ENCODE measurements around the gene IGDCC3. TPM values are rescaled to one million over a fixed set of nuclear protein-coding genes. Genes with fewer than 3 reads are reported as not detected.

Gene IGDCC3
- total RNA-seq, 1 donor from 2014 or later: 0.05 TPM

DNA sequence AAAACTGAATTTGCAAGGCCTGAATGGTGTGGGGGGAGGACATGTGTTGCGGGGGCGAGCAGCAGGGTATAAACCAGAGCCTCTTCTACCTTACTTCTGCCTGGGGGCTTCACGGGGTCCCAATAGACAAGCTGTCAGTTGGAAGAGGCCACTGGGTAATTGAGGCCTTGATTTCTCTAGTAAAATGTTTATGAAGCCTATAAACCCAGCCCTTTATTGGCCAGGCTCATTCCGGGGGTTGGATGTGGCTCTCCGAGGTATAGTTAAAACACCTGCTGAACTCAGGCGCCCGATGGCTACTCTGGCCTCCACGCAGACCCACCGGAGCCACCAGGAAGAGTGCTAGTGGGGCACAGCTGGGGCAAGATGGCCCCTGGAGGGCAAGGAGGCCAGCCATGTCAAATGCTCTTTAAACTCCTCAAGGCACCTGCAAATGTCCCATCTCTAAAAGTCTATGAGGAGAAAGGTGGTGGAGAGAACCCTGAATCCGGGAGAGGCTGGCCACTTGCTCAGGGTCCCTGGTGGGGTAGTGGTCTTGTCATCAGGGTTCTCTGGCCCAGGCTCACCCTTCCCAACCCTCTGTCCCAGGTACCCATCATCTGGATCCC lies 34.3 kb downstream of the IGDCC3 start:
- DNase-seq (ENCODE audit: low read depth): no peak

GRCh38 chr15:65342493-65342892 lies 35.3 kb downstream of the IGDCC3 start:
- DNase-seq (ENCODE audit: low read depth): no peak

GRCh38 chr15:65339920-65340319 lies 37.9 kb downstream of the IGDCC3 start:
- no peak for DNase-seq (ENCODE audit: low read depth)

- DNase-seq (ENCODE audit: low read depth): no peak
Measured at GRCh38 chr15:65339416-65339815, 38.4 kb downstream of the IGDCC3 start.

DNA sequence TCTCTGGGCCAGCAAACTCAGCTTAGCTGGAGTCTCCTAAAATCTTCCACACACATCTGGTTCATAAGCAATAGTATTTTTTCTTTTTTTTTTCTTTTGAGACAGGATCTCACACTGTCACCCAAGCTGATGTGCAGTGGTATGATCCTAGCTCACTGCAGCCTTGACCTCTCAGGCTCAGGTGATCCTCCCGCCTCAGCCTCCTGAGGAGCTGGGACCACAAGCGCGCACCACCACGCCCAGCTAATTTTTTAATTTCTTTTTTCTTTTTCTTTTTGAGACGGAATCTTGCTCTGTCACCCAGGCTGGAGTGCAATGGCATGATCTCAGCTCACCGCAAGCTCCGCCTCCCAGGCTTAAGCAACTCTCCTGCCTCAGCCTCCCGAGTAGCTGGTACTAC lies 39.0 kb downstream of the IGDCC3 start:
- no peak for DNase-seq (ENCODE audit: low read depth)

GRCh38 chr15:65338366-65338765 lies 39.4 kb downstream of the IGDCC3 start:
- no peak for DNase-seq (ENCODE audit: low read depth)

GRCh38 chr15:65337436-65338070 lies 40.2 kb downstream of the IGDCC3 start:
- no peak for DNase-seq (ENCODE audit: low read depth)

DNA sequence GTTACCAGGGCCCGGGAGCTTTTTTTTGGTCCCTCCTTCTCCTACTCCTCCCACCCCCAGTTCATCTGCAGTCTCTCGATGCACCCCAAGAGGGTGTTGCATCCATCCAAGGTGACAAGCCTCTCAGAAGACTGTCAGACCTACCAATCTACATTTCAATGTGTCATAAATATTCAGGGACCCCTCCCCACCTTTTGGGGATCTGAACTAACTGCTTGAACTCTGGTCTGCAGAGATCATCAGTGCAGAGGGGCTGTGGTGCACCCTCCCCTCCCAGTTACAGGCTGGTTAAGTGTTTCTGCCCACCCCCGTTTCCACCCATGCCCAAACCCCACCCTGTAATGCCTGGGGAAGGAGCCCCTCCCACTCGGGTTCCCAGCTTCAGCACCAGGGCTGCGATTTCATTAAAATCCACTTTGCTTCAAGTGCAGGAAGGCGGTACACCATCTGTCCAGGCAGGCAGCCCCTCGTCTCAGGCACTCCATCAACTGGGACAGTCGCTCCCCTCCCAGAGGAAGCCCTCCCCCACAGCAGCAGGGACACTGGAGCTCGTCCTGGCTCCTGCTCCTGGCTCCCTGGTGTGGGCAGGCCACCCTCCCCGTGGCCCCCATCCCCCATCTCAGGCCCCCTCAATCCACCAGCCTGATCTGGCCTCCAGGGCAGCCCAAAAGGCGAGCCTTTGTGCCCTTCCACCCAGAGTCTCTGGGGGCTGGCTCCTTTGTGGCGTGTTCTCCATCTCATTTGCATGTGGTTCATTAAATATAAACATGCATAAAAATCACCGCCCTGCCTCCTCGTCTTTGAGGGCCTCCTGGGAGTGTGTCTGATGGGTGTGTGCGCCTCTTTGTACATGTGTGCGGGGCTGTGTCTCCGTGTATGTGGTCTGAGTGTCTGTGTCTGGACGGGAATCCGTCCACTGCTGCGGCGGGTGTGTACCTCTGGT lies 41.0 kb downstream of the IGDCC3 start:
- no peak for DNase-seq (ENCODE audit: low read depth)

DNA sequence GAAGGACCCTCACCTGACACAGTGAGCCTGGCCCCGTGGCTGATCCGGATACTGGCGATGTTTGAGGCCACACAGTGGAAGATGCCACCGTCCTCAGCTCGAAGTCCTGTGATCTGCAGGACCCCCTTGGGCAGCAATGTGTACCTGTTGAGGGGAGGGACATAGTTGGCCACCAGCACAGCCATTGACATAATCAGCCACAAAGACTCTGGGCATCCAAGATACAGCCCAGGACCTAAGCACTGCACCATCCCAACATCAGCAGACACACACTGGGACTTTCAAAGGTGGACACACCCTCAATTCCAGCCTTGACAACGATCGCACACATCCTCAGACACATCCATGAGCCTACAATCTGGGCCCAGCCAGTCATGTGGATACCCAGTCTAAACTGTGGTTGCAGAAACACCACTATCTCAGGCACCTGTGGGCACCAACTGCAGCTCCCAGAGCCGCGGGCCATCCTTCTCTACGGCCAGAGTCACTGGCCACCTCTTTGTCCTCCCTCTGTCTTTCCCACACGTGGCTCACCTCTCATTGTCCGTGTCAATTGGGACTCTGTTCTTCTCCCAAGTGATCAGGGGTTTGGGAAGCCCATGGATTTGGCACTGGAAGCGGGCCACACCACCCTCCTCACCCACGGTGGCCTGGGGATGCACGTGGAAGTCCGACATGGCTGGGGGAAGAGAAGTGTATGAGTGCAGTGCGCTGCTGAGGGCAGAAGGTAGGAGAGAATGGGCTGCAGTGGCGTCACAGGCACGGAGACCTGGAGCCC lies 42.3 kb downstream of the IGDCC3 start:
- DNase-seq (ENCODE audit: low read depth): no peak

DNA sequence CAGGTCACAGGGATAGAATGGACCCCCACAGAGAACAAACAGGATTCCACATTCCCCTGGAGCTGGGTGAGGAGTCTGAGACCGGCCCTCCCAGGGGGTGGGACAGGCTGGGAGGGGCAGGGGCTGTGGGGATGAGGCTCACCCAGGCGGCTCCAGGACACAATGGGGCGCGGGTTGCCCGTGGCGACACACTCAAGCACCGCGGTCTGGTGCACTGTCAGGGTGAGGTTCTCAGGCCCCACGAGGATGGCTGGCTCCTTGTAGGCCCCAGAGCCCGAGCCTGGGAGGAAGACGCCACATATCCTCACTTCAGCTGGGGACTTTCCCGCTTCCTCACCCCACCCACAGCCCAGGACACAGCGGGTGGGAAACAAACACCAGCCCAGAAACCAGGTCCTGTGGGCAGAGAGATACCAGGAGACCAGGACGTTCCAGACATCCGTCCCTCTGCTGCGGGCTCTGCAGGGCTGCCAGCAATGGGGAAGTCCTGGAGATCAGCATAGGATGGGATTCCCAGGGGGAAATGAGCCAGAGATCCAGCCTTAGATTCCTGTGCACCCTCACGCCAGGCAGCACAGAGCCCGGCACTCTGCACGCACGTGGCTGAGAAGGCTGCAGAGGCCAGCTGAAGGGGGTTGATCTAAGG lies 43.1 kb downstream of the IGDCC3 start:
- peak; percentile 18 for DNase-seq (ENCODE audit: low read depth)

DNA sequence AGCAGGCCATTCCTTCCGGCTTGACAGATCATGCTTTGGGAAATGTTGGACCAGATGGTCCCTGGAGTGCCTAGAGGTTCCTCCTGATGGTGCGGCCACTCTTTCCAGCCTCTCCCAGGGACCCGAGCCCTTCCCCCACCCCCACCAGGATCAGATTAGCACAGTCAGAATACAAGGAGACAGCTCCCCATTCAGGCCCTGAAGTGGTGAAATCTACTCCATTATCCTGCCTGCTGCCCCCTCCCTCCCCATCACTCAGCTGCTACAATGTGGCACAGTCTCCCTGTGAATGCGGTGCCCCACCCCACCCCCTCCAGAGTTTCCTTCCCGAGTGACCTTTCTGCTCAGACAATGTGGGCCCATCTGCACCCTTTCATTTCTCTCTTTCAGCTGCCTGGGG lies 43.9 kb downstream of the IGDCC3 start:
- no peak for DNase-seq (ENCODE audit: low read depth)

- DNase-seq (ENCODE audit: low read depth): no peak
Measured at GRCh38 chr15:65333148-65333820, 44.5 kb downstream of the IGDCC3 start.

DNA sequence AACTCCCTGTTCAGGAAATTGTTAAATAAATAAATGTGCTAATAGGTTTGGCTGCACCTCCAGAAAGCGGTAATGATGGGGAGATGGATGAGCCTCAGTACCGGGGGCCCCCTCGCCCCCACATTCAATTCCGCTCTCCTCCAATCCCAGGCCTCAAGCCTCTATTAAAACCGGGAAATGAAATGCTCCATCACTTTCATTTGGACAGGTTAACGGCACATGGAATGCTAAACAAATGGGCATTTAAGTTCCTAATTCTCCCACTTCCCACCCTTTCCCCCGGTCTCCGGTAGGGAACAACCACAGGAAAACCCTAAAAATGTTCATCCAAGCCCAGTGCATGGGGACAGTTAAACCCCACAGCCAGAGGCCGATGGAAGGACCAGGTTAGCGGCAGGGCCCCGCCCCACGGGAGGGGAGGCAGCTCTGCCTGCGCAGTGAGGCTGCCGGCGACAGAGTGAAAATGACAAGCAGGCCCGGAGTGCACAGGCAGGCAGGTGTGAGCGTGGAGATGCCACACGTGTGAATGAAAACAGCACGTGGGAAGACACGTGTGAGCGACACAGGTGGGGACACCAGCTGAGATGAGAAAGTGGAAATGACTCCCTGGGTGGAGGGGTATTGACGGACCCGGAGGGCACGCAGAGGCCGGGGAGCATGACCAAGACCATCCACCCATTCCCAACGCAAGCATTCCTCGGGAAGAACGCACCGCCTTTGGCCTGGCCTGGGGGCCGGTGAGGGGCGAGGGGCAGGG lies 45.2 kb downstream of the IGDCC3 start:
- no peak for DNase-seq (ENCODE audit: low read depth)

DNA sequence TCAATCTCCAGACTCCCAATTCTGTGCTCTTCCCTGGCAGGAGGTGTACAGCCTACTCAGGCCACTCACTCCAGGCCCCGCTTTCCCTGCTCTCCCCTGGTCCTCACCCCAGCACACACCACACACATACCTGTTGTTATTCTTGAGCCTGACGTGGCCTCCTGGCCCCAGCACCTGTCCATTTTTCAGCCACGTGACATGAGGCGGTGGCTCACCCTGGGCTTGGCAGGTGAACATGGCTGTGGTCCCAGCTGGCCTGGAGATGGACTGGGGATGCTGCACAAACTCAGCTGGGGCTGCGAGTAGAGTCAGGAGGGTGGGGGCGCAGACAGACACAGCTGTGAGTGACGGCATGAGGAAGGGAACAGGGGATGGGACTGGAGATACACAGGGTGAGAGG lies 46.0 kb downstream of the IGDCC3 start:
- no peak for DNase-seq (ENCODE audit: low read depth)

- DNase-seq (ENCODE audit: low read depth): no peak
Measured at GRCh38 chr15:65330934-65331645, 46.7 kb downstream of the IGDCC3 start.

DNA sequence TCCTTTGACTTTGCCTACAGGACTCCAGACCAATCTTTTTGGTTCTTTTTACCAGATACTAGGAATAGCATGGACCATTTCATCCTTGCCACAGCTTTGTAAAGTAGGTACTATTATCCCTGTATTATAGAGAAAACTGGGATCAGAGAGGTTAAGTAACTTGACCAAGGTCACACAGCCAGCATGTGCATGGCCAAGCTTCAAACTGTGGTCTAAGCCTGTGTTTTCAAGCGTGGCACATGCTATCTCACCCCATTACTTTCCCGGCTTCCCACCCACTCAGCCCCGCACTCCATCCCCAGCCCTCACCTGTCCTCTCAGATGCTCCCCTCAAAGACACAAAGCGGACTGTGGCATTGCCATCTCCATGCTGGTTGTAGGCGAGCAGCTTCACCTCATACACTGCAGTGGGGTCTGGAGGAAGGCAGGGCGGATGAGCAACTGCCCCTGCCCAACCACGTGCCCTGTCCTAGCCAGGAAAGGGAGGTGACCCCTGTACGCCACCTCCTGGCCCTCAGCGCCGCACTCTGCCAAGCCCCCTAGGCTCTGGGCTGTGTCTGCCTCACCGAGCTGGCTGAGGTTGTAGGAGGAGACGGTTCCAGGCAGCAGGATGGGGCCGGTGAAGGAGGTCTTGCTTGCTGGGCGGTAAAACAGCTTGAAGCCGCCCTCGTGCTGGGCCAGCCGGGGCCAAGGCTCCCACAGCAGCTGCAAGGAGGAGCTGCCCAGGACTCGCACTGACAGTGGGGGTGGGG lies 47.6 kb downstream of the IGDCC3 start:
- no peak for DNase-seq (ENCODE audit: low read depth)

DNA sequence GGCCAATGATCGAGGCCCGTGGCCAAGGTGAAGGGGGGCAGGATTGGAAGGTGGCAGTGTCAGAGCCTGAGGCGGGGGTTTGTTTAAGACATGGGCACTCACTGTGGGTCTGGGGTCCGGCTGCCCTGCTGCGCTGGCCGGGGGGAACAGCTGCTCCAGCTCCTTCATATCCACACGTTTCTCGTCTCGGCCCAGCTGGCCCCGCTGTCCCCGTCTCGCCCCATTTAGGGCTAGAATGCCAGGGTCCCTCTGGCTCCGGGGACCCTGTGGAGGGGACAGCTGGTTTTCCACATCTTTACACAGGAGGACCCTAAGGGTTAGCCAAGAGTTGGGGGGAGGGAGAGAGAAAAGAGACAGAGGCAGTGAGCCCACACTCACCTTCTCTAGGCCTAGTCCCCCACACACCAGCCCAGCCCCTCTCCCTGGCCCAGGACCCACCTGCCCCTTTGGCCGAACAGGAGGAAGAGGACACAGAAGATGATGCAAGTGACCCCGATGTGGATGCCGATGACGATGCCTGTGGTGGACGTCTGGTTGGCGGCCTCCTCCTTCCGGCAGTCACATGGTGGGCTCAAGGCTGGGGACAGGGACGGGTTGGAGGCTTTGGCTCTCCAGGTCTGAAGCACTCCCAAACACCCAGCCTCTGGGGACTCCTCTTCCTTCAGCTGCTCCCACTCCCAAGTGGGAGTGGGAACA lies 48.4 kb downstream of the IGDCC3 start:
- DNase-seq (ENCODE audit: low read depth): no peak
